ENCODE results near the gene C19orf53.

The C19orf53 gene

GRCh38 chr19:13817615-13818371 lies 43.5 kb downstream of the C19orf53 start:
- in situ Hi-C loops (cut with HindIII; ENCODE audit: low pct_ligation_motif_present, low pct_unique_long_range_greater_than_20kb, low sequenced_read_pairs) = no loop called here
- DNase-seq = no peak

GRCh38 chr19:13819238-13819637 lies 45.0 kb downstream of the C19orf53 start:
- no peak for DNase-seq
- in situ Hi-C loops (cut with HindIII; ENCODE audit: low pct_ligation_motif_present, low pct_unique_long_range_greater_than_20kb, low sequenced_read_pairs) = no loop called here

GRCh38 chr19:13821292-13821691 lies 47.0 kb downstream of the C19orf53 start:
- in situ Hi-C loops (cut with HindIII; ENCODE audit: low pct_ligation_motif_present, low pct_unique_long_range_greater_than_20kb, low sequenced_read_pairs) = no loop called here

GRCh38 chr19:13823256-13823655 lies 49.0 kb downstream of the C19orf53 start:
- DNase-seq = no peak
- in situ Hi-C loops (cut with HindIII; ENCODE audit: low pct_ligation_motif_present, low pct_unique_long_range_greater_than_20kb, low sequenced_read_pairs) = no loop called here

More at GRCh38 chr19:13821292-13821691, 47.0 kb downstream of the C19orf53 start:
- DNase-seq = no peak

- no peak for DNase-seq
- in situ Hi-C loops (cut with HindIII; ENCODE audit: low pct_ligation_motif_present, low pct_unique_long_range_greater_than_20kb, low sequenced_read_pairs) = no loop called here
Measured at GRCh38 chr19:13823901-13824300, 49.6 kb downstream of the C19orf53 start.

GRCh38 chr19:13824703-13825102 lies 50.4 kb downstream of the C19orf53 start:
- in situ Hi-C loops (cut with HindIII; ENCODE audit: low pct_ligation_motif_present, low pct_unique_long_range_greater_than_20kb, low sequenced_read_pairs) = no loop called here
- no peak for DNase-seq

- in situ Hi-C loops (cut with HindIII; ENCODE audit: low pct_ligation_motif_present, low pct_unique_long_range_greater_than_20kb, low sequenced_read_pairs) = no loop called here
- peak; percentile 34 for DNase-seq
Measured at GRCh38 chr19:13825489-13826441, 51.5 kb downstream of the C19orf53 start.

- DNase-seq = no peak
- in situ Hi-C loops (cut with HindIII; ENCODE audit: low pct_ligation_motif_present, low pct_unique_long_range_greater_than_20kb, low sequenced_read_pairs) = no loop called here
Measured at GRCh38 chr19:13826652-13827235, 52.5 kb downstream of the C19orf53 start.

GRCh38 chr19:13827656-13828055 lies 53.4 kb downstream of the C19orf53 start:
- no peak for DNase-seq
- in situ Hi-C loops (cut with HindIII; ENCODE audit: low pct_ligation_motif_present, low pct_unique_long_range_greater_than_20kb, low sequenced_read_pairs) = no loop called here

Measured in ACHN (cell line).